G401.6 (cell line): ENCODE data around the gene FAM83G.
"Not testable (repeated sequence)": the region's sequence is repeated elsewhere in the genome, so short reads cannot be mapped to it uniquely, and the experiment has no call there.

Source experiments
- FAIRE-seq: peaks from 2 replicates; lab custom pipeline; 2012; peaks lifted over from hg19 to GRCh38; lab: Jason Lieb, UNC

Gene FAM83G

GRCh38 chr17:18950944-18951905 is 53.3 kb downstream of the FAM83G start:
- no peak for FAIRE-seq

GRCh38 chr17:18950346-18950745 is 54.2 kb downstream of the FAM83G start:
- FAIRE-seq: no peak

- no peak for FAIRE-seq
These were observed 55.0 kb downstream of the FAM83G start for GRCh38 chr17:18949566-18949965.

GRCh38 chr17:18948476-18949006 is 56.0 kb downstream of the FAM83G start:
- FAIRE-seq: no peak

GRCh38 chr17:18947866-18948265 is 56.7 kb downstream of the FAM83G start:
- no peak for FAIRE-seq

- no peak for FAIRE-seq
These were observed 58.0 kb downstream of the FAM83G start for GRCh38 chr17:18946536-18946935.

- no peak for FAIRE-seq
These were observed 59.9 kb downstream of the FAM83G start for GRCh38 chr17:18944646-18945045.

- FAIRE-seq: no peak
These were observed 65.9 kb downstream of the FAM83G start for GRCh38 chr17:18938692-18939023.

GRCh38 chr17:18937981-18938691 is 66.4 kb downstream of the FAM83G start:
- FAIRE-seq: no peak

GRCh38 chr17:18933102-18934058 is 71.2 kb downstream of the FAM83G start:
- FAIRE-seq: no peak

GRCh38 chr17:18932360-18933055 is 72.1 kb downstream of the FAM83G start:
- no peak for FAIRE-seq

- no peak for FAIRE-seq
These were observed 75.9 kb downstream of the FAM83G start for GRCh38 chr17:18928628-18929125.

- no peak for FAIRE-seq
These were observed 79.4 kb downstream of the FAM83G start for GRCh38 chr17:18925187-18925586.

GRCh38 chr17:18922596-18922995 is 82.0 kb downstream of the FAM83G start:
- FAIRE-seq: not testable (repeated sequence)

GRCh38 chr17:18921912-18922451 is 82.6 kb downstream of the FAM83G start:
- no peak for FAIRE-seq

- no peak for FAIRE-seq
These were observed 83.1 kb downstream of the FAM83G start for GRCh38 chr17:18921485-18921884.

GRCh38 chr17:18920911-18921441 is 83.6 kb downstream of the FAM83G start:
- no peak for FAIRE-seq

- FAIRE-seq: no peak
These were observed 84.6 kb downstream of the FAM83G start for GRCh38 chr17:18919963-18920362.
